Thyroid gland (tissue), 4 donors: ENCODE results near the gene TLCD2. TPM values are rescaled to one million over a fixed set of nuclear protein-coding genes. Genes with fewer than 3 reads are reported as not detected.

Source experiments
- DNase-seq, 2 donors: peaks; one replicate each; pipeline ENCODE4 v3.0.0-alpha.2; 2019
- H3K27ac ChIP-seq, 3 donors: fragments of 200-600 bp; sonication (generic); 1 replicate in 2 of 3; 2 replicates in 1 of 3; pipeline ENCODE4 v1.5.1; 2016 to 2019; ENCODE audit warnings: mild to moderate bottlenecking in 1 of 3, moderate library complexity in 1 of 3
- H3K27me3 ChIP-seq: fragments of 200-600 bp; sonication (generic); one replicate; pipeline ENCODE4 v1.5.1; 2019
- H3K36me3 ChIP-seq, 2 donors: fragments of 200-600 bp; sonication (generic); one replicate each; pipeline ENCODE4 v1.5.1; 2016 to 2019
- H3K4me1 ChIP-seq, 2 donors: fragments of 200-600 bp; sonication (generic); one replicate each; pipeline ENCODE4 v1.5.1; 2017 to 2019
- H3K4me3 ChIP-seq, 3 donors: fragments of 200-600 bp; sonication (generic); replicated peaks in 1 of 3; 1 replicate in 2 of 3; 2 replicates in 1 of 3; pipeline ENCODE4 v1.5.1; 2016; ENCODE audit warnings: mild to moderate bottlenecking in 1 of 3
- H3K9me3 ChIP-seq: fragments of 200-600 bp; sonication (generic); one replicate; pipeline ENCODE4 v1.5.1; 2017
- CTCF ChIP-seq, 6 experiments: fragments of 200-600 bp in 3 of 6; fragments of 450-650 bp in 3 of 6; sonication (generic) in 3 of 6; IDR thresholded peaks; one replicate each; pipeline ENCODE4 v1.5.1; 2016 to 2019; ENCODE audit warnings: antibody characterized with exemption in 6 of 6, mild to moderate bottlenecking in 2 of 6, inconsistent platforms in 1 of 6, moderate library complexity in 1 of 6
- POLR2A ChIP-seq, 2 donors: fragments of 450-650 bp; IDR thresholded peaks; one replicate each; pipeline ENCODE4 v1.6.1; 2017; ENCODE audit warnings: antibody characterized with exemption in 2 of 2, mild to moderate bottlenecking in 2 of 2, moderate library complexity in 1 of 2
- WGBS, 2 donors: methylation state at CpG; one replicate each; pipeline ENCODE4 v1.1.5; 2017; 5-methylcytosine and 5-hydroxymethylcytosine counted together
- intact Hi-C: fragments of 100-400 bp; cut with DNase I; formaldehyde crosslinking; loops from one replicate; pipeline ENCODE4 v1.15.1; 2023
- total RNA-seq, 4 donors: library from RNA; depleted of rRNA; stranded (reverse); fragments of >200 nt; gene quantifications; one replicate each; pipeline ENCODE4 v1.2.3, GENCODE V29; 2016

The TLCD2 gene
- total RNA-seq, 4 donors from 2014 or later: 1.7 to 5.6 (median 3.7) TPM

GRCh38 chr17:1720856-1721386 is 10.7 kb upstream of the TLCD2 start:
- DNase-seq: peak; percentile 75 to 82
- peaks cover 14 to 37% of the 10 kb centered on the region in 2 donors for H3K4me1 ChIP-seq
- 40 to 41% methylated on average over 11 of the region's 11 CpGs for WGBS, 2 donors
- H3K27me3 ChIP-seq: no peaks in the 10 kb centered on the region
- intact Hi-C loops: loop anchor here (5.0 kb wide), 1 partner anchor 321 kb away; the partner anchor contains the start of gene OVCA2
- peak; percentile 95 to 97 (median 96) for TF ChIP-seq CTCF (IDR thresholded peaks at IDR 0.05)
- TF ChIP-seq POLR2A (IDR thresholded peaks at IDR 0.05): no peak
- no peaks in the 10 kb centered on the region for H3K36me3 ChIP-seq
- no peaks in the 10 kb centered on the region for H3K9me3 ChIP-seq
- H3K27ac ChIP-seq: peak overlapping the region in 1 of 3 donors; percentile 64
- H3K4me3 ChIP-seq: no peak overlapping the region

- intact Hi-C loops: loop anchor here (10.0 kb wide), 1 partner anchor 144 kb away; no protein-coding TSS in a partner anchor
- Histone ChIP-seq H3K36me3 (peaks cover 0 to 4% of the 10 kb centered on the region in 2 donors), H3K27me3 (no peaks in the 10 kb centered on the region), H3K4me3 (no peak overlapping the region), H3K4me1 (peaks cover 7 to 29% of the 10 kb centered on the region in 2 donors), H3K27ac (peak overlapping the region; percentile 98 to 99 (median 99)), H3K9me3 (no peaks in the 10 kb centered on the region)
- WGBS, 2 donors: 80% methylated on average over 17 to 19 of the region's 19 CpGs
- peak in 1 of 2 donors; percentile 37 for DNase-seq
- TF ChIP-seq POLR2A (IDR thresholded peaks at IDR 0.05) (no peak), CTCF (IDR thresholded peaks at IDR 0.05) (no peak)
Observed at GRCh38 chr17:1718362-1719165, 8.4 kb upstream of the TLCD2 start.

GRCh38 chr17:1716912-1717695 is 6.9 kb upstream of the TLCD2 start:
- no peaks in the 10 kb centered on the region for H3K9me3 ChIP-seq
- TF ChIP-seq CTCF (IDR thresholded peaks at IDR 0.05): peak in 2 of 6 experiments; percentile 15 to 22
- peak in 1 of 2 donors; percentile 51 for TF ChIP-seq POLR2A (IDR thresholded peaks at IDR 0.05)
- H3K4me1 ChIP-seq: peaks cover 9 to 39% of the 10 kb centered on the region in 2 donors
- intact Hi-C loops: loop anchor here (10.0 kb wide), 1 partner anchor 142 kb away; no protein-coding TSS in a partner anchor
- DNase-seq: peak; percentile 97
- H3K4me3 ChIP-seq: peak overlapping the region; percentile 34 to 54 (median 45)
- 1% methylated on average over 12 to 13 of the region's 13 CpGs for WGBS, 2 donors
- H3K27ac ChIP-seq: peak overlapping the region; percentile 98 to 99 (median 99)
- H3K36me3 ChIP-seq: peaks cover 15 to 19% of the 10 kb centered on the region in 2 donors
- H3K27me3 ChIP-seq: no peaks in the 10 kb centered on the region

GRCh38 chr17:1716076-1716911 is 6.1 kb upstream of the TLCD2 start:
- Histone ChIP-seq H3K4me3 (peak overlapping the region; percentile 82 to 99 (median 94)), H3K36me3 (peaks cover 19 to 24% of the 10 kb centered on the region in 2 donors), H3K4me1 (peaks cover 12 to 34% of the 10 kb centered on the region in 2 donors), H3K9me3 (no peaks in the 10 kb centered on the region), H3K27me3 (no peaks in the 10 kb centered on the region), H3K27ac (peak overlapping the region; percentile 98 to 100 (median 99))
- peak in 1 of 6 experiments; percentile 32 for TF ChIP-seq CTCF (IDR thresholded peaks at IDR 0.05)
- TF ChIP-seq POLR2A (IDR thresholded peaks at IDR 0.05): peak; percentile 96 to 100
- intact Hi-C loops: loop anchor here (10.0 kb wide), 1 partner anchor 141 kb away; no protein-coding TSS in a partner anchor
- DNase-seq: peak; percentile 100
- 0% methylated on average over 4 to 21 of the region's 70 CpGs for WGBS, 2 donors
